OCI-LY3 (cell line): Measurements from ENCODE around the gene MLF1.

Experiments
- H2AFZ ChIP-seq: fragments of 200-600, 300-600 bp; shearing (Covaris generic); 2 replicates; pipeline ENCODE4 v1.6.0; 2014; ENCODE audit warnings: antibody characterized with exemption, low read depth, low read length
- H3K27ac ChIP-seq: fragments of 200-600, 300-600 bp; sonication (generic); 2 replicates; pipeline ENCODE4 v1.5.1; 2014; ENCODE audit warnings: mild to moderate bottlenecking, low read length, moderate library complexity, mixed read lengths
- H3K27me3 ChIP-seq: fragments of 200-600, 300-600 bp; sonication (generic); 2 replicates; pipeline ENCODE4 v1.6.1; 2014; ENCODE audit warnings: low read depth, low read length, mixed read lengths
- H3K36me3 ChIP-seq: fragments of 200-600, 300-600 bp; sonication (generic); replicated peaks from 2 replicates; pipeline ENCODE3; 2014; ENCODE audit warnings: low read depth, low read length, mixed read lengths
- H3K4me1 ChIP-seq: fragments of 300-600, 200-600 bp; sonication (generic); 2 replicates; pipeline ENCODE4 v1.6.1; 2014; ENCODE audit warnings: low read length, mixed read lengths
- H3K4me2 ChIP-seq: fragments of 200-600, 300-600 bp; sonication (generic); 2 replicates; pipeline ENCODE4 v1.6.1; 2014; ENCODE audit warnings: low read length, mixed read lengths
- H3K4me3 ChIP-seq: fragments of 300-600, 200-600 bp; sonication (generic); 2 replicates; pipeline ENCODE4 v1.5.1; 2014; ENCODE audit warnings: antibody characterized with exemption, mild to moderate bottlenecking, low read length, moderate library complexity
- H3K79me2 ChIP-seq: fragments of 300-600, 200-600 bp; shearing (Covaris generic); 2 replicates; pipeline ENCODE4 v1.6.1; 2014; ENCODE audit warnings: mild to moderate bottlenecking, low read length, mixed read lengths
- H3K9ac ChIP-seq: fragments of 300-600, 200-600 bp; shearing (Covaris generic); 2 replicates; pipeline ENCODE4 v1.6.0; 2014; ENCODE audit warnings: mild to moderate bottlenecking, low read length, moderate library complexity
- H3K9me3 ChIP-seq: fragments of 200-600, 300-600 bp; shearing (Covaris generic); 2 replicates; pipeline ENCODE4 v1.6.1; 2014; ENCODE audit warnings: low read length, mixed read lengths; ENCODE audit not compliant: insufficient read depth
- H4K20me1 ChIP-seq: fragments of 200-600, 300-600 bp; sonication (generic); 2 replicates; pipeline ENCODE4 v1.6.1; 2016; ENCODE audit warnings: low read length, mixed read lengths; ENCODE audit not compliant: insufficient read depth
- CTCF ChIP-seq: fragments of 200-600, 300-600 bp; sonication (generic); IDR thresholded peaks from 2 replicates; pipeline ENCODE4 v1.5.1; 2014; ENCODE audit warnings: antibody characterized with exemption, low read length, low read depth
- EZH2phosphoT487 ChIP-seq: fragments of 200-600 bp; shearing (Covaris generic); IDR thresholded peaks from 2 replicates; pipeline ENCODE4 v1.6.1; 2018; ENCODE audit warnings: antibody characterized with exemption, mixed run types, low read depth

Gene MLF1

GRCh38 chr3:158568784-158569183, 2.2 kb upstream of the MLF1 start:
- H3K9me3 ChIP-seq = no peaks in the 10 kb centered on the region
- no peaks in the 10 kb centered on the region for H3K4me1 ChIP-seq
- H3K4me2 ChIP-seq = no peak overlapping the region
- no peak overlapping the region for H3K9ac ChIP-seq
- H4K20me1 ChIP-seq = no peaks in the 10 kb centered on the region
- H3K4me3 ChIP-seq = no peak overlapping the region
- no peaks in the 10 kb centered on the region for H3K36me3 ChIP-seq
- H3K27ac ChIP-seq = no peak overlapping the region
- TF ChIP-seq CTCF (no peak), EZH2phosphoT487 (no peak)
- no peaks in the 10 kb centered on the region for H3K27me3 ChIP-seq
- no peak overlapping the region for H2AFZ ChIP-seq
- no peaks in the 10 kb centered on the region for H3K79me2 ChIP-seq

GRCh38 chr3:158569794-158570193, 1.2 kb upstream of the MLF1 start:
- Histone ChIP-seq H3K36me3 (no peaks in the 10 kb centered on the region), H3K9ac (no peak overlapping the region), H3K4me2 (no peak overlapping the region), H3K4me1 (no peaks in the 10 kb centered on the region), H4K20me1 (no peaks in the 10 kb centered on the region), H3K27ac (no peak overlapping the region), H3K79me2 (no peaks in the 10 kb centered on the region), H3K4me3 (no peak overlapping the region), H3K27me3 (no peaks in the 10 kb centered on the region), H2AFZ (no peak overlapping the region), H3K9me3 (no peaks in the 10 kb centered on the region)
- no peak for TF ChIP-seq CTCF
- no peak for TF ChIP-seq EZH2phosphoT487

DNA sequence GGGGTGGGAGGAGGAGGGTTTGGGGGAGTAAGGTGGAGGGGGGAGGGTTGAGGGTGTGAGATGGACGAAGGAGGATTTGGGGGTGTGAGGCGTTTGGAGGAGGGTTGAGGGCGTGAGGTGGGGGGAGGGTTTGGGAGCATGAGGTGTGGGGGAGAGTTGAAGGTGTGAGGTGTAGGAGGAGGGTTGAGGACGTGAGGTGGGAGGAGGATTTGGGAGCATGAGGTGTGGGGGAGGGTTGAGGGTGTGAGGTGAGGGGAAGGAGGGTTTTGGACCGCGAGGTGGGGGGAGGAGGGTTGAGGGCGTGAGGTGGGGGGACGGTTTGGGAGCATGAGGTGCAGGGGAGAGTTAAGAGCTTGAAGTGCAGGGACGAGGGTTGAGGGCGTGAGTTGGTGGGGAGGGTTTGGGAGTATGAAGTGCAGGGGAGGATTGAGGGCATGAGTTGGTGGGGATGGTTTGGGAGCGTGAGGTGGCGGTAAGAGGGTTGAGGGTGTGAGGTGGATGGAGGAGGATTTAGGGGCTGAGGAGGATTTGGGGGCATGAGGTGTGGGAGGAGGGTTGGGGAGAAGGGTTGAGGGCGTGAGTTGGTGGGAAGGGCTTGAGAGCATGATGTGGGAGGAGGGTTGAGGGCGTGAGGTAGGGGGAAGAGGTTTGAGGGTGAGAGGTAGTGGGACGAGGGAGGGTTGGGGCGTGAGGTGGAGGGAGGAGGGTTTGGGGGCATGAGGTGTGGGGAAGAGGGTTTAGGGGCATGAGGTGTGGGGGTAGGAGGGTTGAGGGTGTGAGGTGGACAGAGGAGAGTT, 1.2 kb downstream of the MLF1 start:
- Histone ChIP-seq H2AFZ (no peak overlapping the region), H3K9ac (no peak overlapping the region), H3K79me2 (no peaks in the 10 kb centered on the region), H3K4me2 (no peak overlapping the region), H3K4me1 (0 out of 2 replicates have a peak, but pooled peaks cover 3% of the 10 kb centered on the region), H3K4me3 (no peak overlapping the region), H3K27me3 (no peaks in the 10 kb centered on the region), H3K27ac (no peak overlapping the region), H3K9me3 (no peaks in the 10 kb centered on the region), H4K20me1 (no peaks in the 10 kb centered on the region), H3K36me3 (no peaks in the 10 kb centered on the region)
- TF ChIP-seq CTCF (no peak), EZH2phosphoT487 (no peak)

- Histone ChIP-seq H3K36me3 (no peaks in the 10 kb centered on the region), H3K27ac (no peak overlapping the region), H3K9ac (no peak overlapping the region), H4K20me1 (no peaks in the 10 kb centered on the region), H3K4me3 (no peak overlapping the region), H3K27me3 (no peaks in the 10 kb centered on the region), H3K79me2 (no peaks in the 10 kb centered on the region), H3K4me2 (no peak overlapping the region), H2AFZ (no peak overlapping the region), H3K4me1 (0 out of 2 replicates have a peak, but pooled peaks cover 3% of the 10 kb centered on the region), H3K9me3 (no peaks in the 10 kb centered on the region)
- TF ChIP-seq EZH2phosphoT487 = no peak
- no peak for TF ChIP-seq CTCF
These were observed 1.7 kb downstream of the MLF1 start for GRCh38 chr3:158572766-158573060.
